Stimulated activated CD4-positive, alpha-beta T cell treated with anti-CD3 and anti-CD28 coated beads, Interleukin-2, amount 100 ng/mL, for 4 hours (primary cell): ENCODE results near the gene DNAH7.
A peak's percentile ranks its signal among the peaks of the same experiment; 100 is the strongest.
"Not testable (repeated sequence)": the region's sequence is repeated elsewhere in the genome, so short reads cannot be mapped to it uniquely, and the experiment has no call there.

ENCODE experiments used
- DNase-seq: peaks from one replicate; pipeline ENCODE4 v3.0.0-alpha.2; 2020; ENCODE audit warnings: low read depth

Gene DNAH7

GRCh38 chr2:196068271-196069209 lies at the start of gene DNAH7:
Gene DNAH7 (minus strand): TSS chr2:196068837. CDS start chr2:196068711, 126 bp downstream.
- peak; percentile 82 for DNase-seq

GRCh38 chr2:196117214-196117705 lies 48.6 kb upstream of the DNAH7 start:
- no peak for DNase-seq

DNA sequence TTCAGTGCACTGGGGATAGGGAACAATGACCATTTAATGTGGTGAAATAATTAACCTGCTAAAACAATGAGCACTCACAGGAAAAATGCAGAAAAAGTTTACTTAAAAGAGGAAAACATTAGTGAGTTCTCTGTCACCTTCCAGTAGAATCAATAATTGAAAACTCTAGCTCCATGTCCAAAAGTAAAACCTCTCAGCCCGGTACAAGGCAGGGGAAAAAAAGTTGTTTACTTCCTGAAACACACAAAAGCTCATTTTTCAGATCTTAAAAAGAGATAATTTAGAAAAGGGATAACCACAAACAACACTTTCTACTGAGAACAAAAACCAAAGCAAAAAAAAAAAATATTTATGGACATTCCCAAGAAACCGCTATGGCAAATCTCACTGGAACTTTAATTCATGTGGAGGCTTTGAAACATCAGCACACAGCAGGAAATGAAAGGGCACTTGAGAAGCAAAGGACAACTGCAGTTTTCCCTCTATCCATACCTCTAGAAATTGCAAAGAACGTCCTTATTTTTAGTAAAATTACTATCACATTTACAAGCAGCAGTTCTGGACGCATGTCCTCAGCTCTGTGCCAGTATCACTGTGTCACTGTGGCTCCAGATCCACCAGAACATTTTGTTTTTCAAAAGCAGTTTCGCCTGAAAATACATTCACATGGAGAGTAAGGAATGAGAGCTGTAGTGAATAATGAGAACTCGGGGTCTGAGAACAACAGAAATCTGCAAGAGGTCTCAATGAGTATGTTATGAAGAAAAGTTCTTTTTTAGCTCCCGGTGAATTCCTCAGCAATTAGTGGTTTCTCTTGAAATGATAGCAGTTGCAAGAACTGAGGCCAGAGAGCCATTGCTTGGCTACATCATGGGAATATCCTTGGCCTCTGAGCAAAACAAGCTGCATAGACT lies 44.7 kb upstream of the DNAH7 start:
- DNase-seq: no peak

DNA sequence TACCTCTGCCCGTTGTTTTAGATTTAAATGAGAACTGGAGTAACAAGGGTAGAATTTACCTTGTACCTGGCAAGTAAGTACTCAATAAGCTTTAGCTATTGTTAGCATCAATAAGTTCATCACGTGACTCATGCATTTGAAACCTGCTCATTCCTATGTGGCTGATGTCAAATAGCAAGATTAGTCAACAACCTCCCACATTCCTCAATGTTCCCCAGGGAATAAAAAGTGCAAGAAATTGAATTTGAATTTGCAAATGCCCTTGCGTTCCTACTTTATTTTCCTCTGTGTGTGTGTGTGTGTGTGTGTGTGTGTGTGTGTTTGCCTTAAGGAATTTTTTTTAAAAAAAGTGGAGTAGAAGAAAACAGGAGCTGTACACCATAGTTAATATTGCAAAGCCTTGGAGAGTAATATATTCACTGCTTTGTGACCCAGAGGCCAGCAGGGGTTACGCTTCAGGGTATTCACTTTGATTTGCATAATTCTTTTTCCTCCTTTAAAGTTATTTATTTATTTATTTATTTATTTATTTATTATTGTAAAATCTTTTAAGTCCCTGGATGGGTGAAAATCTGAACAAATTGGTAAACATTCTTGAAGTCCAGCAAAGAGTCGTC lies 43.9 kb upstream of the DNAH7 start:
- DNase-seq: no peak

- no peak for DNase-seq
These were observed 40.0 kb upstream of the DNAH7 start for GRCh38 chr2:196108604-196109003.

DNA sequence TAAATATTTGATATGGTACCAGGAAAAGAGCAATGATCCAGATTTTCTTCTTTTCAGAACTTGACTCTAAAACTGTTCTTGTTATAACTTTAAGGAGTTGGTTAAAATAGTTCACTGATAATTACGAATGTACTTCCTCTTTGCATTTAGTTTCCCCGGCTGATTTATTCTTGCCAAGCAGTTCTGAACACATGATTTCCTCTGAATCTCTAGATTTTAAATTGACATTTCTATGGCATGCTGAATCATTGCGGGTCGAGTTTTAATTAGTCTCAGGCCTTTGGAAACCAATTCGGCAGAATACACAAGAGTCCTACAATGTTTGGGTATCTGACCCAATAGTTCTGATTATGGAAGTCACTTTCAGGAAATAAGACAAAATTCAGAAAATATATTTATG lies 37.3 kb upstream of the DNAH7 start:
- no peak for DNase-seq

- DNase-seq: no peak
These were observed 35.4 kb upstream of the DNAH7 start for GRCh38 chr2:196104066-196104465.

DNA sequence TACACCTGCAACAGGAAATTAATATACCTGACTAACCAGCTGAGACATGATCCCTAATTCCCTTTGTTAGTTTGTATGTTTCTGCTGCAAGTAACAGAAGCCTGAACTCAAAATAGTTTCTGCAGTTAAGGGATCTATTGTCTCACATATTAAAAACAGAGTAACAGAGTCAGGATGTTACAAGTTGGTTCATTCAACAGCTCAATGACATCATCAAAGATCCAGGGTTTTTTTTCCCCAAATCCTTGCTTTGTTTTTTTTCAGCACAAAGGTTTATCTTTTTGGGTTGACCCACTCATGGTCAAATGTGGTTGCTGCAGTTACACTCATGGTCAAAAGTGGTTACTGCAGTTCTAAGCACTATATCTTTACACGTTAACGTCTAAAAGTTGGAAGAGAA lies 35.0 kb upstream of the DNAH7 start:
- DNase-seq: no peak

DNA sequence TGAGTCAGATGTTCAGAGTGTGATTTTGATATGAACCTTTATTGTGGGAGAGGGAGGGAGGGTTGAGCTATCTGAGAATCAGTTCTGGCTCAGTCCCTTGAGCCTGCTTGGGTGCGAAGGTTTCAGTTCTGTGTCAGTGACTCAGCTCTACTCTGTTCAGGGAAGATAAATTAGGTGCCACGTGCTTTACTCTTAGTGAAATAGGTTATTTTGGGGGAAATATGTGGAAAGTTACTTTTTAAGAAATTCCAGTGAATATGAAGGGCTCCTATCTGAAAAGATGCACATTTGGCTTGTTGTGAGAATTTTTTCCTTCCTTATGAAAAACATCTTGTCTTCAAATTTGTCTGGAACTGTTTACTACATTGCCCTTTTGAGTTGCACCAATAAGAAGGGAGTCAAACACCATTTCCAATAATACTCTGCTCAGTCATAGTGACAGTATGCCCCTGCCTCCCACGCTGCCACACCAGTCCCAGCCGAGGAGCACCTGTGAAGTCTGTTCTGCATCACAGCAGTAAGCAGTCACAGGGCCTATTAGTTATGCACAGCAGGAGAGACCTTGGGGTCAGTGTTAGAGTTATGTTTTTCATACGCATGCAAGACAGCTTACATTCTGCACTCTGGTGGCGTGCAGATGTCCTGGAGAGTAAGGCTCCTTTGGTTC lies 32.8 kb upstream of the DNAH7 start:
- peak; percentile 22 for DNase-seq

DNA sequence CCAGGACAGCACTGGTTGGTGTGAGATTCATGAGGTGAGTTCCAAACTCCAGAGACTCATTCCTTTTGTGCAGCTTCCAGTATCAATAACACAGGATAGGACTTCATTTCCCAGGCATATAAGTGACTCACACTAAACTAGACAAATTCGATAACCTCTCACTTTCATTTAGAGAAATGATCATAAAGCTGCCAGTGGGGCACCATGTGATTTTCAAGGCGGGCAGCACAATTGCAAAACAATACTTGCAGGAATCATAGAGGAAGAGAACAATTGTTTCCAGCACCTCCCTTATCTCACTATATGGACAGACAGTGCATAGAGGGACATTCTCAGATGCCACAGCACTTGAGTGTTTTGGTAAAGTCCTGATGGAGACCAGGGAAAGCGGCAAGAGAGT lies 31.3 kb upstream of the DNAH7 start:
- no peak for DNase-seq

GRCh38 chr2:196097864-196098660 lies 29.4 kb upstream of the DNAH7 start:
- DNase-seq: no peak

DNA sequence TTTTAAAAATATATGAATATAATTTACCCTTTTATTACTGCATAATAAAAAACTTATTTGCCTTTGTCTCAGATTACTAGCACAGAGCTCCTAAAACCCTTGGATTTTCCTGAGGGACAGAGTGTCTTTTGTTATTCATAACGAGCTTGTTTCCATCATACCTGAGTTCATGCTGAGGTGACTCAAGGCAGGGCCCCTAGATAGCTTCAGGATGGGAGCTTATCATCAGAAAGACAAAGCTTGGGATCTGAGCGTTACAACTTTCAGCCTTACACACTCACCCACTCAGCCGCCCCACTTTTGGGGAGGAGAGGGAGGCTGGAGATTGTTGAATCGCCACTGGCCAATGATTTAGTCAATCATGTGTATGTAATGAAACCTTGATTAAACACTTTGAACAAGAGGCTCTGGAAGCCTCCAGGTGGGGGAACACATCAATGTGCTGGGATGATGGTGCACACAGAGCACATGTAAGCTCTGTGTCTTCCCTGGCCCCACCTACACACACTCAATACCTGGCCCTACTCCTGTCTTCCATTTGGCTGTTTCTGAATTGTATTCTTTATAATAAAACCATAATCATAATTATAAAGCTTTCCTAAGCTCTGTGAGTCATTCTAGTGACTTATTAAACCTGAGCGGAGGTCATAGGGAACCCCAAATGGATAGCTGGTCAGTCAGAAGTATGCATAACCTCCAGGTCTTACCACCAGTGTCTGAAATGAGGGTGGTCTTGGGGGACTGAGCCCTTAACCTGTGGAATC lies 28.5 kb upstream of the DNAH7 start:
- no peak for DNase-seq

DNA sequence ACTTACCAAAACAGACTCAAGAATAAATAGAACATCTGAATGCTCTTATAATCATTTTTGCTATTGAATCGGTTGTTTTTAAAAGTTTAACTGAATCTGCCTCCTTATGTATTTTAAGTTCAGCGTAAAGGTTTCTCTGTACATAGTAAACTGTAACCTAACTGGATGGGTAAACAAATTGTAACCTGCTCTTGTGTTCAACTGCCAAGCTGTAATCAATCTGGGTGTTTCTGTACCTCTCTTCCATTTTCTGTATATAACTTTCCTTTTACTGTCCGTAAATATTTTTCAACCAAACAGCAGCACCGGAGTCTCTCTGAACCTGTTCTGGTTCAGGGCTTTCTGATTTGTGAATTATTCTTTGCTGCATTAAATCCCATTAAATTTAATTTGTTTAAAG lies 27.6 kb upstream of the DNAH7 start:
- no peak for DNase-seq

DNA sequence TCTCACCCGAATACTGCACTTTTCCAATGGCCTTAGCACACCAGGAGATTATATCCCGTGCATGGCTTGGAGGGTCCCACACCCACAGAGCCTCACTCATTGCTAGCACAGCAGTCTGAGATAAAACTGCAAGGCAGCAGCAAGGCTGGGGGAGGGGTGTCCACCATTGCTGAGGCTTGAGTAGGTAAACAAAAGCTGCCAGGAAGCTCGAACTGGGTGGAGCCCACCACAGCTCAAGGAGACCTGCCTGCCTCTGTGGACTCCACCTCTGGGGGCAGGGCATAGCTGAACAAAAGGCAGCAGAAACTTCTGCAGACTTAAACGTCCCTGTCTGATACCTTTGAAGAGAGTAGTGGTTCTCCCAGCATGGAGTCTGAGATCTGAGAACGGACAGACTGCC lies 20.8 kb upstream of the DNAH7 start:
- not testable (repeated sequence) for DNase-seq

DNA sequence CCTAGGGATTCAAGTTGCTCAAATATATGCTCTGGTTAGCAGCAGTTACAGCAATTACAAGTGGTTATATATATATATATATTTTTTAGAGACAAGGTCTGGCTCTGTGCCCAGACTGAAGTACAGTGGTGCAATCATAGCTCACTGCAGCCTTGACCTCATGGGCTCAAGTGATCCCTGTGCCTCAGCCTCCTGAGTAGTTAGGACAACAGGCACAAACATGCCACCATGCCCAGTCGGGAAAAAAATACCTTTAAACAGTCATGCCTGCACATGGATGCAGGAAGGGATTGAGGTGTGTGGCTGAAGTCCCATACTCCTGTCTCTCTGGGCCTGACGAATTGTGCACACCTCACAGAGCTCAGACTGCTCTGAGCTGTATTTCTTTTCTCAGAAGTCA lies 19.6 kb upstream of the DNAH7 start:
- DNase-seq: no peak

DNA sequence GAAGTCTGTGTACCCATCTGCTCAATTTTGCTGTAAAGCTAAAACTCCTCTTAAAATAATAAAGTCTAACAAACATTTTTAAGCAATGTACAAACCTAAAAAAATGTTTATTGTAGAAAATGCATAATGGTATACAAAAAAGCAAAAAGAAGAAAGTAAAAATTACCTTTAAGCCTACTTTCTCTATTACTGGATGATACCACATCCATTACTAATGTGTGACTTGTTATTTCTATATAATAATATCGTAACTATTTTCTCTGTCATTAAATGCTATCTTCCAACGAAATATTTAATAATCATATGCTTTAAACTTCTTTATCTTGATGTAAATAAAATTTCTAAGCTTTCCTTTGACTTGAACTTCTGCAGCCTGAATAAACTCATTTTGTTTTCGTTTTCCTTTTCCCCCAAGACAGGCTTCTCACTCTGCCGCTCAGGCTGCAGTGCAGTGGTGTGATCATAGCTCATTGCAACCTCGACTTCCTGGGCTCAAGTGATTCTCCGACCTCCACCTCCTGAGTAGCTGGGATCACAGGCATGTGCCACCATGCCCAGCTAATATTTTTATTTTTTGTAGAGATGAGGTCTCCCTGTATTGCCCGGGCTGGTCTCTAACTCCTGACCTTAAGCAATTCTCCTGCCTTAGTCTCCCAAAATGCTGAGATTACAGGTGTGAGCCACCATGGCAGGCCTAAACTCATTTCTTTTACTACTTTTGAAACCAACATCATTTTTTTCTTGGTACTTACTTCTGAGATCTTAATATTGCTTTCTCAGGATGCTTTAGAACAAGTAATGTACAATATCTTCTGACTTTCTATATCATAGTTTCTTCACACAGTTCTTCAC lies 18.1 kb upstream of the DNAH7 start:
- DNase-seq: no peak

- DNase-seq: no peak
These were observed 15.0 kb upstream of the DNAH7 start for GRCh38 chr2:196083601-196084000.

DNA sequence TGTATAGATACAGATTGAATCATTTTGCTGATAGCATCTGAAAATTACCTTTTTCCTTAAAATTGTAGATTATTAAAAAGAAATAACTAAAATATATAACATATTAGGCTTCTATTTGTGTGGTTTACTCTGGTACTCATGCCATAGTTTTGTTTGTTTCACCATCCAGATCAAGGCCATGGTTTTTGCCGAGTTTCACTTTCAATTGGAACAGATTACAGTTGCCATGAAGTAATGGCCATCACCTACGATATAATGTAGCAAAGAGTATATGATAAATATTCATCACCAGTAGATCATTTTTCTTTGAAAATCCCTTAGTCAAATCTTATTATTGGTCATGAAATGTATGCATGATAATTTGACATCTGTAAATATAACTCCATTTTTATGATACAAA lies 11.9 kb upstream of the DNAH7 start:
- no peak for DNase-seq

DNA sequence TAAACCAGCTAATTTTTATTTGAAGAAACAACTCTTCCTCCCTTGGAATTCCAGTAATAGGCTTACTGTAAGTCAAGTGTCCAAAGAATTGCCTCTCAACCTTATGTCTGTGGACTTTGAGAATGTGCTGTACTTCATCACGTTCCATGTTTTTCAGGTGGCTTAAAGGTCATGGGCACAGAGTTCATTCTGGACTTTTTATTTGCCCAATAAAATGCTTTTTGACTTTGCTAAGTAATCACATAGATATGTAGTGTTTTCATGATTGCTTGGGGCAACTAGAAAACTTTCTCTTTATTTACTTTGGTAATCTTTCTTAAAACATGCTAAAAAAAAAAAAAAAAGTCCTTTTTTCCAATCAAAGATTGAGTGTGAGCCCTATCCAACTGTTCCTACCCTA lies 10.4 kb upstream of the DNAH7 start:
- no peak for DNase-seq
